Measurements from ENCODE around the gene PIGBOS1.

DNA sequence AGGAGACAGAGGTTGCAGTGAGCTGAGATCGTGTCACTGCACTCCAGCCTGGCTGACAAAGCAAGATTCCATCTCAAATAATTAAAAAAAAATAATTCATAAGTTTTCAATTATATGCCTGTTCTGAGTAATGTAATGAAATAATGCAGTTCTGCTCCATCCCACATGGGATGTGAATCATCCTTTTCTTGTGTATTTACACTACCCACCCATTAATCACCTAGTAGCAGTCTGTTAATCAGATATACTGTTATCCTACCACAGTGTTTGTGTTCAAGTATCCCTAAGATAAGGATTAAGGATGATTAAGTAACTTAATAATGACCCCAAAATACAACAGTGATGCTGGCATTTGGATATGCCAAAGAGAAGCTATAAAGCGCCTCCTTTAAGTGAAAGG is 38.9 kb upstream of the PIGBOS1 start:
- TF ChIP-seq, protein P1, sequence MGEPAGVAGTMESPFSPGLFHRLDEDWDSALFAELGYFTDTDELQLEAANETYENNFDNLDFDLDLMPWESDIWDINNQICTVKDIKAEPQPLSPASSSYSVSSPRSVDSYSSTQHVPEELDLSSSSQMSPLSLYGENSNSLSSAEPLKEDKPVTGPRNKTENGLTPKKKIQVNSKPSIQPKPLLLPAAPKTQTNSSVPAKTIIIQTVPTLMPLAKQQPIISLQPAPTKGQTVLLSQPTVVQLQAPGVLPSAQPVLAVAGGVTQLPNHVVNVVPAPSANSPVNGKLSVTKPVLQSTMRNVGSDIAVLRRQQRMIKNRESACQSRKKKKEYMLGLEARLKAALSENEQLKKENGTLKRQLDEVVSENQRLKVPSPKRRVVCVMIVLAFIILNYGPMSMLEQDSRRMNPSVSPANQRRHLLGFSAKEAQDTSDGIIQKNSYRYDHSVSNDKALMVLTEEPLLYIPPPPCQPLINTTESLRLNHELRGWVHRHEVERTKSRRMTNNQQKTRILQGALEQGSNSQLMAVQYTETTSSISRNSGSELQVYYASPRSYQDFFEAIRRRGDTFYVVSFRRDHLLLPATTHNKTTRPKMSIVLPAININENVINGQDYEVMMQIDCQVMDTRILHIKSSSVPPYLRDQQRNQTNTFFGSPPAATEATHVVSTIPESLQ (CRISPR knock-in tag; IDR thresholded peaks at IDR 0.05) = no peak
- TF ChIP-seq, protein P2, sequence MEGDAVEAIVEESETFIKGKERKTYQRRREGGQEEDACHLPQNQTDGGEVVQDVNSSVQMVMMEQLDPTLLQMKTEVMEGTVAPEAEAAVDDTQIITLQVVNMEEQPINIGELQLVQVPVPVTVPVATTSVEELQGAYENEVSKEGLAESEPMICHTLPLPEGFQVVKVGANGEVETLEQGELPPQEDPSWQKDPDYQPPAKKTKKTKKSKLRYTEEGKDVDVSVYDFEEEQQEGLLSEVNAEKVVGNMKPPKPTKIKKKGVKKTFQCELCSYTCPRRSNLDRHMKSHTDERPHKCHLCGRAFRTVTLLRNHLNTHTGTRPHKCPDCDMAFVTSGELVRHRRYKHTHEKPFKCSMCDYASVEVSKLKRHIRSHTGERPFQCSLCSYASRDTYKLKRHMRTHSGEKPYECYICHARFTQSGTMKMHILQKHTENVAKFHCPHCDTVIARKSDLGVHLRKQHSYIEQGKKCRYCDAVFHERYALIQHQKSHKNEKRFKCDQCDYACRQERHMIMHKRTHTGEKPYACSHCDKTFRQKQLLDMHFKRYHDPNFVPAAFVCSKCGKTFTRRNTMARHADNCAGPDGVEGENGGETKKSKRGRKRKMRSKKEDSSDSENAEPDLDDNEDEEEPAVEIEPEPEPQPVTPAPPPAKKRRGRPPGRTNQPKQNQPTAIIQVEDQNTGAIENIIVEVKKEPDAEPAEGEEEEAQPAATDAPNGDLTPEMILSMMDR (IDR thresholded peaks at IDR 0.05 in 2 of 3, conservative IDR thresholded peaks at IDR 0.05 in 1 of 3; ENCODE audit: insufficient read depth in 2 of 3, low read depth in 1 of 3, low read length in 3 of 3) = no peak
- TF ChIP-seq, protein P3, sequence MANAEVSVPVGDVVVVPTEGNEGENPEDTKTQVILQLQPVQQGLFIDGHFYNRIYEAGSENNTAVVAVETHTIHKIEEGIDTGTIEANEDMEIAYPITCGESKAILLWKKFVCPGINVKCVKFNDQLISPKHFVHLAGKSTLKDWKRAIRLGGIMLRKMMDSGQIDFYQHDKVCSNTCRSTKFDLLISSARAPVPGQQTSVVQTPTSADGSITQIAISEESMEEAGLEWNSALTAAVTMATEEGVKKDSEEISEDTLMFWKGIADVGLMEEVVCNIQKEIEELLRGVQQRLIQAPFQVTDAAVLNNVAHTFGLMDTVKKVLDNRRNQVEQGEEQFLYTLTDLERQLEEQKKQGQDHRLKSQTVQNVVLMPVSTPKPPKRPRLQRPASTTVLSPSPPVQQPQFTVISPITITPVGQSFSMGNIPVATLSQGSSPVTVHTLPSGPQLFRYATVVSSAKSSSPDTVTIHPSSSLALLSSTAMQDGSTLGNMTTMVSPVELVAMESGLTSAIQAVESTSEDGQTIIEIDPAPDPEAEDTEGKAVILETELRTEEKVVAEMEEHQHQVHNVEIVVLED (CRISPR knock-in tag; IDR thresholded peaks at IDR 0.05) = no peak
- TF ChIP-seq POU5F1 (IDR thresholded peaks at IDR 0.05; ENCODE audit: borderline replicate concordance, low read depth, low read length, partially characterized antibody) (no peak), POLR2AphosphoS5 (IDR thresholded peaks at IDR 0.05; ENCODE audit: control insufficient read depth, insufficient read depth, low read depth, low read length) (no peak)
